Measurements from ENCODE around the gene SIPA1L3. TPM values are rescaled to one million over a fixed set of nuclear protein-coding genes. Genes with fewer than 3 reads are reported as not detected.

SIPA1L3 gene
- total RNA-seq, 1 experiment from 2014 or later, result 125 TPM

DNA sequence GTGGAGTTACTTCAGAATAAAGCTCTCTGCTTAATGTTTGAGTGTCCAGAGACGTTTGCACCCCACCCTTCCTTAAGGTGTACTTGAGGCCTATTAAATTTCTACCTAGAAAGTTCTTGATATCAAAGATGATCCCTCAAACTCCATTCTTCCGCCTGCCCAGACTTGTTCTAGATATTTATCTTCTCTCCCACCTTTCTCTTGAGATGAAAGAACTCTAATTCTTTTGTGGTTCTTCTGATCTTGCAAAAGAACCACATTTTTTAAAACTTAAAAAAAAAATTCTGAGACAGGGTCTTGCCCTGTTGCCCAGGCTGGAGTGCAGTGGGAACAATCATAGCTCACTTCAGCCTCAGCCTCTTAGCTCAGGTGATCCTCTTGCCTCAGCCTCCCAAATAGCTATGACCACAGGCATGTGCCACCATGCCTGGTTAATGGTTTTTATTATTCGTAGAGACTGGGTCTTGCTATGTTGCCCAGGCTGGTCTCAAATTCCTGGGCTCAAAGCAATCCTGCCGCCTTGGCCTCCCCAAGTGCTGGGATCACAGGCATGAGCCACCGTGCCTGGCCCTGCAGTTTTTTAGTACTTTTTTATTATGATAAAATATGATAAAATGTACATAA lies 94.3 kb downstream of the SIPA1L3 start:
- peaks cover 11% of the 10 kb centered on the region for H3K4me1 ChIP-seq
- H3K27me3 Mint-ChIP-seq (ENCODE audit: insufficient read depth, unreplicated experiment), result no peaks in the 10 kb centered on the region
- BruUV-seq (replicated peaks), result no TSS peak

DNA sequence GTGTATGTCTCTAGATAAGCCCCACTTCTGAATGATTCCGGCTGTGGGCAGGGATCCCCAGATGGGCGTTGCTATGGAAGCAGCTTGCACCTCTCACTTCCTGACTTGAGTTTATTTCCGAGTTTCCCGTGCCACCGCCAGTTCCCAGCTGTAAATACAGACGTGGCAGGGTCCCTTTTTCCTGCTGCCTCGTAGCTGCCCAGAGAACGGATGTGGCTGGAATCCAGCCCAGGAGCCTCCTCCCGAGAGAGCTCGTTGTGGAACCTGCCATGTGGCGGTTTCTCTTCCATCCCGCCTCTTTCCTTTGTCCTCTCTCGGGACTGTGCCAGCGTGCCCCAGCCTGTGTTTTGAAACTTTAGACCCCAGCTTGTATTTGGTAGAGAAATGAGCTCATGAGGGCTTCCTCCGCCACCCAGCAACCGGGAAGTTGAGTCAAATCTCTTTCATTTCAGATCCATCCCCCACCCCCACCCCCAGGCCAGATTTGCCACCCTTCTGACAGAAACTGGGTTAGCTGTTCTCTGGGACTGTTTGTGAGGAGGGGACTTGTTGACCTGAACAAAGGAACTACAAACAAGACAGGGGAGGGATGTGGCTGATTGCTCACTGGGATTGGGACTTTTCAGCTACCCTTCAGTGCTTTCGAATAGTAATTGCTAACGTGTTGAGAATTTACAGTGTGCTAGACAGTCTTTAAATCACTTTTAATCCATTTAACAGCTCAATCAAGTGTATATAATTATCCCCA lies 96.6 kb downstream of the SIPA1L3 start:
- TF ChIP-seq, protein P1, sequence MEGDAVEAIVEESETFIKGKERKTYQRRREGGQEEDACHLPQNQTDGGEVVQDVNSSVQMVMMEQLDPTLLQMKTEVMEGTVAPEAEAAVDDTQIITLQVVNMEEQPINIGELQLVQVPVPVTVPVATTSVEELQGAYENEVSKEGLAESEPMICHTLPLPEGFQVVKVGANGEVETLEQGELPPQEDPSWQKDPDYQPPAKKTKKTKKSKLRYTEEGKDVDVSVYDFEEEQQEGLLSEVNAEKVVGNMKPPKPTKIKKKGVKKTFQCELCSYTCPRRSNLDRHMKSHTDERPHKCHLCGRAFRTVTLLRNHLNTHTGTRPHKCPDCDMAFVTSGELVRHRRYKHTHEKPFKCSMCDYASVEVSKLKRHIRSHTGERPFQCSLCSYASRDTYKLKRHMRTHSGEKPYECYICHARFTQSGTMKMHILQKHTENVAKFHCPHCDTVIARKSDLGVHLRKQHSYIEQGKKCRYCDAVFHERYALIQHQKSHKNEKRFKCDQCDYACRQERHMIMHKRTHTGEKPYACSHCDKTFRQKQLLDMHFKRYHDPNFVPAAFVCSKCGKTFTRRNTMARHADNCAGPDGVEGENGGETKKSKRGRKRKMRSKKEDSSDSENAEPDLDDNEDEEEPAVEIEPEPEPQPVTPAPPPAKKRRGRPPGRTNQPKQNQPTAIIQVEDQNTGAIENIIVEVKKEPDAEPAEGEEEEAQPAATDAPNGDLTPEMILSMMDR (IDR thresholded peaks at IDR 0.05; ENCODE audit: insufficient read depth in 1 of 2, low read depth in 1 of 2, low read length in 1 of 2, severe bottlenecking in 1 of 2, unreplicated experiment in 1 of 2), result no peak
- intact Hi-C loops (cut with micrococcal nuclease; ENCODE audit: unreplicated experiment), result no loop called here
- ChIA-PET POLR2A (interaction anchor here (0.6 to 1.7 kb wide), 3 partner anchors 12 to 97 kb away, joined by 3 to 9 read pairs (median 5); partner anchors contain the start of genes SIPA1L3 and WDR87), CTCF (interaction anchor here (0.8 to 1.5 kb wide), 4 partner anchors 41 to 101 kb away, joined by 3 to 7 read pairs (median 4); no protein-coding TSS in a partner anchor)
- no peaks in the 10 kb centered on the region; the same call in 1 of the 2 replicates for H3K36me3 ChIP-seq (ENCODE audit: control insufficient read depth, insufficient read depth, low read length)
- DNase-seq, result no peak
- no peaks in the 10 kb centered on the region for H3K27me3 Mint-ChIP-seq (ENCODE audit: insufficient read depth, unreplicated experiment)
- H3K4me3 ChIP-seq (ENCODE audit: low read depth, low read length), result no peak overlapping the region
- peaks cover 11% of the 10 kb centered on the region for H3K4me1 ChIP-seq
- H3K4me1 Mint-ChIP-seq (ENCODE audit: low read depth, unreplicated experiment), result peaks cover 14% of the 10 kb centered on the region
- no peaks in the 10 kb centered on the region for H3K9me3 ChIP-seq
- BruUV-seq (replicated peaks), result no TSS peak
- H3K36me3 Mint-ChIP-seq (ENCODE audit: insufficient read depth, unreplicated experiment), result peaks cover 47% of the 10 kb centered on the region
- H3K4me3 Mint-ChIP-seq (ENCODE audit: unreplicated experiment), result no peak overlapping the region
- no peaks in the 10 kb centered on the region for H3K9me3 Mint-ChIP-seq (ENCODE audit: unreplicated experiment)
- H3K27me3 ChIP-seq (replicated peaks; ENCODE audit: control insufficient read depth, insufficient read depth, low read length), result no peaks in the 10 kb centered on the region
- no peak overlapping the region for H3K27ac Mint-ChIP-seq (ENCODE audit: unreplicated experiment)

More for the DNA sequence above, 94.3 kb downstream of the SIPA1L3 start:
- Histone ChIP-seq H3K9me3 (no peaks in the 10 kb centered on the region), H3K36me3 (ENCODE audit: control insufficient read depth, insufficient read depth, low read length) (no peaks in the 10 kb centered on the region; the same call in 1 of the 2 replicates), H3K4me3 (ENCODE audit: low read depth, low read length) (no peak overlapping the region), H3K27me3 (replicated peaks; ENCODE audit: control insufficient read depth, insufficient read depth, low read length) (no peaks in the 10 kb centered on the region)
- Mint-ChIP-seq H3K27ac (ENCODE audit: unreplicated experiment) (no peak overlapping the region), H3K9me3 (ENCODE audit: unreplicated experiment) (no peaks in the 10 kb centered on the region), H3K4me1 (ENCODE audit: low read depth, unreplicated experiment) (peaks cover 9% of the 10 kb centered on the region), H3K4me3 (ENCODE audit: unreplicated experiment) (no peak overlapping the region), H3K36me3 (ENCODE audit: insufficient read depth, unreplicated experiment) (peaks cover 33% of the 10 kb centered on the region)
- ChIA-PET POLR2A (interaction anchor here (0.7 kb wide), 1 partner anchor 94 kb away, joined by 3 read pairs; the partner anchor contains the start of gene SIPA1L3), CTCF (interaction anchor here (0.5 kb wide), 1 partner anchor 352 kb away, joined by 3 read pairs; no protein-coding TSS in a partner anchor)
- intact Hi-C loops (cut with micrococcal nuclease; ENCODE audit: unreplicated experiment), result no loop called here
- TF ChIP-seq, protein P1 (IDR thresholded peaks at IDR 0.05; ENCODE audit: insufficient read depth in 1 of 2, low read depth in 1 of 2, low read length in 1 of 2, severe bottlenecking in 1 of 2, unreplicated experiment in 1 of 2), result no peak
- no peak for DNase-seq

DNA sequence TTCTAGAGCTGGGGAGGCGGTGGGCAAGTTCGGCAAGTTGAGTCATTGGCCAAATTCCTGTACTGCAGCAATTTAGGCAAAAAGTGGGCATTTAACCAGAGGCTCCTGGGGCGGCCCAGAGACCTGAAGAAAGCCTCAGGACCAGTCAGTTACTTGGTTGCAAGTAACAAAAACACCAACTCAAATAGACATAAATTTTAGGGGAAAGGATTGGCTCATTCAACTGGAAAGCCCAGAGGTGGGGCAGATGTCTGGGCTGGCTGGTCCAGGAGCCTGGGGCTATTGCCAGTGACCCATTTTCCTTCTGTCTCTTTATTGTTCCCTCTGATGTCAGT lies 97.1 kb downstream of the SIPA1L3 start:
- BruUV-seq (replicated peaks), result TSS peak; percentile 100
- H3K9me3 Mint-ChIP-seq (ENCODE audit: unreplicated experiment), result no peaks in the 10 kb centered on the region
- no peak overlapping the region for H3K4me3 ChIP-seq (ENCODE audit: low read depth, low read length)
- no peaks in the 10 kb centered on the region; the same call in 1 of the 2 replicates for H3K36me3 ChIP-seq (ENCODE audit: control insufficient read depth, insufficient read depth, low read length)
- H3K27me3 ChIP-seq (replicated peaks; ENCODE audit: control insufficient read depth, insufficient read depth, low read length), result no peaks in the 10 kb centered on the region
- no peak for DNase-seq
- H3K4me3 Mint-ChIP-seq (ENCODE audit: unreplicated experiment), result no peak overlapping the region
- no peaks in the 10 kb centered on the region for H3K9me3 ChIP-seq
- H3K4me1 ChIP-seq, result peaks cover 11% of the 10 kb centered on the region
- ChIA-PET CTCF (interaction anchor here (0.8 to 1.5 kb wide), 3 partner anchors 41 to 102 kb away, joined by 3 to 4 read pairs (median 3); no protein-coding TSS in a partner anchor), POLR2A (interaction anchor here (0.6 to 1.7 kb wide), 3 partner anchors 12 to 98 kb away, joined by 3 to 9 read pairs (median 5); partner anchors contain the start of genes SIPA1L3 and WDR87)
- H3K27me3 Mint-ChIP-seq (ENCODE audit: insufficient read depth, unreplicated experiment), result no peaks in the 10 kb centered on the region
- no peak overlapping the region for H3K27ac Mint-ChIP-seq (ENCODE audit: unreplicated experiment)
- TF ChIP-seq, protein P1 (IDR thresholded peaks at IDR 0.05; ENCODE audit: insufficient read depth in 1 of 2, low read depth in 1 of 2, low read length in 1 of 2, severe bottlenecking in 1 of 2, unreplicated experiment in 1 of 2), result no peak
- H3K36me3 Mint-ChIP-seq (ENCODE audit: insufficient read depth, unreplicated experiment), result peaks cover 53% of the 10 kb centered on the region
- intact Hi-C loops (cut with micrococcal nuclease; ENCODE audit: unreplicated experiment), result no loop called here
- peaks cover 11% of the 10 kb centered on the region for H3K4me1 Mint-ChIP-seq (ENCODE audit: low read depth, unreplicated experiment)
